HG03442 (cell line): ENCODE results near the gene COL9A1.
"Not testable (repeated sequence)": the region's sequence is repeated elsewhere in the genome, so short reads cannot be mapped to it uniquely, and the experiment has no call there.

ENCODE experiments used
- ATAC-seq: cut with Tn5 transposase; IDR thresholded peaks from one replicate; pipeline ENCODE4 v1.9.1; 2021; ENCODE audit warnings: mild to moderate bottlenecking, moderate library complexity; ENCODE audit not compliant: unreplicated experiment

COL9A1 gene

DNA sequence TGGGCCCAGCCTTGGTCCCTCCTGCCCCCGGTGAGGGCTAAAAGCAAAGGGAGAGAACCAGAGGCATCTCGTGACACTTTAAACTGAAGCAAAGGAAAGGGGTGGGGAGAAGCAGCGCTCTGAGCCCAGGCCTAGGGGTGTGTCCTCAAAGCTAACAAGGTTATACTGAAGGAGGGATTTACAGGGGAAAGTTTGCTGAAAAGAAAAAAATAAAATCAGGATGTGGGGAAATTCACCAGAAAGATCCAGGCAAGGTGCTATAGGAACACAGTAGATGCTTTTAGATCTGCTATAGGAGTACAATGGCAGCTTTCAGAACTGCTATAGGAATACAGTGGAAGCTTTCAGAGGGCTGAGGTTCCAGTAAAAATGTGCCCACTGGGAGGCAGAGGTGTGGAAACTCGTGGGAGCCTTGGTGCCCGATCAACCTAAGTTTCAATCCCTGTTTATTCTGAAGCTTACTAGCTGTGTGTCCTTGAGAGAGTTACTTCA is at the start of gene COL9A1:
TSS of gene COL9A1 (minus strand) at position 51 of the 492 bp plus-strand sequence. CDS start 160 bp downstream, outside the sequence.
- no peak for ATAC-seq

DNA sequence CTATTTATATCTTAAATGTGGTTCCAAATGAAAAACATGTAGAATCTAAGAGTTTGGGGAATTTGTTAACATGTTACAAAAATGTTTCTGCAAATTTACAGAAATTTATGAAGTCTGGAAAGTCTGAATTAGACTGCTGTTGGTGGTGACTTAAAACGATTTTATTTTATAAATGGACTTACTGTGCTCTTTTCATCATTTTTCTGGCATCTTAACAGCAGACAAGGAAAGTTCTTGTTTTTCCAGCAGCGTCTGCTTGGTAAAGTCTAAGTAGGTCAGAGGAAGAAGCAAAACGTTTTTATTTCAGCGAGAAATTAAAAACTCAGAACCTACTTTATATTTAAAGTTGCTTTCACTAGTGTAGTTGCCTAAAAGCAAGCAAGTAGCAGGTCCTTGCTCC is 48.6 kb upstream of the COL9A1 start:
- ATAC-seq: no peak

DNA sequence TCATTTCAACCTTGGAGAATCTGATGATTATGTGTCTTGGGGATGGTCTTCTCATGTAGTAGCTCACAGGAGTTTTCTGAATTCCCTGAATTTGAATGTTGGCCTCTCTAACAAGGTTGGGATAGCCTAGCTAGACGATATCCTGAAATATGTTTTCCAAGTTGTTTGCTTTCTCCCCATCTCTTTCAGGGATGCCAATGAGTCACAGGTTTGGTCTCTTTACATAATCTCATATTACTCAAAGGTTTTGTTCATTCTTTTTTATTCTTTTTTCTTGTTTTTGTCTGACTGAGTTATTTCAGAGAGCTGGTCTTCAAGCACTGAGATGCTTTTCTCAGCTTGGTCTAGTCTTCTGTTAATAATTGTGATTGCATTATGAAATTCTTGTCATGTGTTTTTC is 42.7 kb upstream of the COL9A1 start:
- no peak for ATAC-seq

DNA sequence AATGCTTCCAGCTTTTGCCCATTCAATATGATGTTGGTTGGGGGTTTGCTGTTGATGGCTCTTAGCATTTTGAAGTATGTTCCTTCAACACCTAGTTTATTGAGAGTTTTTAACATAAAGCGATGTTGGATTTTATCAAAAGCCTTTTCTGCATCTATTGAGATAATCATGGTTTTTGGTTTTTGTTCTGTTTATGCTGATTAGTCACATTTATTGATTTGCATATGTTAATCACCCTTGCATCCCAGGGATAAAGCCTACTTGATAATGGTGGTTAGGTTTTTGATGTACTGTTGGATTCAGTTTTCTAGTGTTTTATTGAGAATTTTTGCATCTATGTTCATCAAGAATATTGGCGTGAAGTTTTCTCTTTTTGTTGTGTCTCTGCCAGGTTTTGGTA is 40.4 kb upstream of the COL9A1 start:
- no peak for ATAC-seq

DNA sequence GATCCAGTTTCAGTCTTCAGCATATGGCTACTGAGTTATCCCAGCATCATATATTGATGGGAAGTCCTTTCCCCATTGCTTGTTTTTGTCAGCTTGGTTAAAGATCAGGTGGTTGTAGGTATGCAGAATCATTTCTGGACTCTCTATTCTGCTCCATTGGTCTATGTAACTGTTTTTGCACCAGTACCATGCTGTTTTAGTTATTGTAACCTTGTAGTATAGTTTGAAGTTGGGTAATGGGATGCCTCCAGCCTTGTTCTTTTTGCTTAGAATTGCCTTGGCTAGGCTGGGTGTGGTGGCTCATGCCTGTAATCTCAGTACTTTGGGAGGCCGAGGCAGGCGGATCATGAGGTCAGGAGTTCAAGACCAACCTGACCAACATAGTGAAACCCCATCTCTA is 36.9 kb upstream of the COL9A1 start:
- not testable (repeated sequence) for ATAC-seq

DNA sequence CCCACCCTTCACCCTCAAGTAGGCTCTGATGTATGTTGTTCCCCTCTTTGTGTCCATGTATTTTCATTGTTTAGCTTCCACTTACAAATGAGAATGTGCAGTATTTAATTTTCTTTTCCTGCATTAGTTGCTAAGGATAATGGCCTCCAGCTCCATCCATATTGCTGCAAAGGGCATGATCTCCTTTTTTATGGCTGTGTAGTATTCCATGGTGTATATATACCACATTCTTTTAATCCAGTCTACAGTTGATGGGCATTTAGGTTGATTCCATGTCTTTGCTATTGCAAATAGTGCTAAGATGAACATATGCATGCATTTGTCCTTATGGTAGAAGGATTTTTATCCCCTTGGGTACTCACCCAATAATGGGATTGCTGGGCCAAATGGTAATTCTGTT is 35.9 kb upstream of the COL9A1 start:
- ATAC-seq: no peak

DNA sequence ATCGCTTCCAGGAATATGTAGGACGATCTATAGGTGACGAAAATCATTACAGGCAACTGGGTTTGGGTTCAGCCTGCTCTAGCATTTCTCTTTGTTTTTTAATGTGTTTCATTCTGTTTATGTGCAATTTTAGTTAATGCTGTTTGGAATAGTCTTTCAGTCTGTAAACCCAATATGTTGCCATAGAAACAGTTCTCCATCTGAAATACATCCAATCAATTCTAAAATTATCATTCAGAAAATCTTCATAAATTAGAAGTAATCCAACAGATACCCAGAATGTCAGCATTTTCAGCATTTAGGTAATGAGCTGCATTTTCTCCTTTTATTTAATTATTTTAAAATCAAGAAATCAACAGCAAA is 34.8 kb upstream of the COL9A1 start:
- no peak for ATAC-seq

DNA sequence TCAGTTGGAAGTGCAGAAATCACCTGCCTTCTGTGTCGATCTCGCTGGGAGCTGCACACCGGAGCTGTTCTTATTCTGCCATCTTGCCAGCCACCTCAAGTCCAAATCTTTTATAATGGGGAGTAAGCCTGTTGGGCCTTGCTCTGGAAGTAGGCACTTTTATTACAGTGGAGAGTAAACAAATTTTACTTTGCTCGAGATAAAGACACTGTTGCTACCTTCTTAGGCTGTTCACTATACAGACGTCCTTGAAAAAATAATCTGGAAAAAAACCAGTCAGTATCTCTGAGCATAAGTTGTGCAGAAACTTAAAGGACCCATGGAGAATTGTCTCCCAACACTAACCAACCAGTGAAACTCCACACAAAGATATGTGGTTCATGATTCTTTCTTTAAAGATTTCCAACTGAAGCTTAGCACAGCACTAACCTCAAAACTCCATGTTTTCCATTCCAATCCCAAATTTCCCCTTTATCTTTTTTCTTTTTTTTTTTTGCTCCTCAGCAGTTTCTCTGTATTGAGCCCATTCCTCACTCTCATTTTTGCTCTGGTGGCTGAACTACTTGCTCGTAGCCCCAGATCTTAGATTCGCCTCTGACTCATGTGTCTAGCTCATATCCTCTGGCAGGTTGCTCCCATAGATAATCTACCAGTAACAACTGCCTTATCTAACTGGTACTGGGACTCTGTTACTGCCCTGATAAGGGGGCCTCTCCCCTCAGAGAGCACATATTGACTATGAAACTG is 34.3 kb upstream of the COL9A1 start:
- ATAC-seq: no peak

DNA sequence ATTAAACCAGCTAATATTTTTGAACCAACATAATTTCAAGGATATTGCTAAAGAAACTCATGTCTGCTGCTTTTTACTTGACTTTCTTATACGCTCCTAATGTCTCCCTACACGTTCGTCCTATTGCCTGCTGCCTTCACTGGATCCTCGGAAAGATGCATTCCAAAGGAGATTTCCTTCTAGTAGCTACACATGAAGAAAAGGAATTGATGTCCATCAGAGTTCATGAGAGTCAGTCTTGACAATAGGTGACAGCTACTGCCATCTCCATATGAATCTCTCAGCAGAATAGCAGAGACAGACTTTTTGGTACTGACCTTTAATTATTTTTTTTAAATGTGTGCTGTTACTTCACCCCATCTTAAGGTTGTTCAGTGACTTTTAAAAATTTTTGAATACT is 24.2 kb upstream of the COL9A1 start:
- no peak for ATAC-seq

DNA sequence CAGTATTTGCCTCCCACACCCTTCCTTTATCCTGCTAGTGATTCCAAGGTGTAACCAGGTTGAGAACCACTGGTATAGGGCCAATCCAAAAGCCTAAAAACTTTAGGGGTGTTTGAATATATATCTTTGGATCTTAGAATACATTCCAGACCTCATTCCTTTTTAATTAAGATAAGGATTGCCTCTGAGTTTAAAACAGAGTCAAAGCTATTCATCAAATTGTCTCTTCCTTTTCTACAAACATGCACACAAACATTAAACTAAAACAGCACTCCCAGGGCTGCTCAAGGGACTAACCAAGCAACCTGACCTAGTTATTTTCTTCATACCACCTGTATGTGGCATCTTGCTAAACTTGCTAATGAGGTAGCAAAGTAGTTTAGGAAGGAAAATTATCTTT is 22.1 kb upstream of the COL9A1 start:
- no peak for ATAC-seq

DNA sequence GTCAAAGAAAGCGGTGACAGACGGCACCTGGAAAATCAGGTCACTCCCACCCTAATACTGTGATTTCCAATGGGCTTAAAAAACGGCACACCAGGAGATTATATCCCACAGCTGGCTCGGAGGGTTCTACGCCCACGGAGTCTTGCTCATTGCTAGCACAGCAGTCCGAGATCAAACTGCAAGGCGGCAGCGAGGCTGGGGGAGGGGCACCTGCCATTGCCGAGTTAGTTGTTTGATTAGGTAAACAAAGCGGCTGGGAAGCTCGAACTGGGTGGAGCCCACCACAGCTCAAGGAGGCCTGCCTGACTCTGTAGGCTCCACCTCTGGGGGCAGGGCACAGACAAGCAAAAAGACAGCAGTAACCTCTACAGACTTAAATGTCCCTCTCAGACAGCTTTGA is 14.9 kb upstream of the COL9A1 start:
- ATAC-seq: not testable (repeated sequence)

DNA sequence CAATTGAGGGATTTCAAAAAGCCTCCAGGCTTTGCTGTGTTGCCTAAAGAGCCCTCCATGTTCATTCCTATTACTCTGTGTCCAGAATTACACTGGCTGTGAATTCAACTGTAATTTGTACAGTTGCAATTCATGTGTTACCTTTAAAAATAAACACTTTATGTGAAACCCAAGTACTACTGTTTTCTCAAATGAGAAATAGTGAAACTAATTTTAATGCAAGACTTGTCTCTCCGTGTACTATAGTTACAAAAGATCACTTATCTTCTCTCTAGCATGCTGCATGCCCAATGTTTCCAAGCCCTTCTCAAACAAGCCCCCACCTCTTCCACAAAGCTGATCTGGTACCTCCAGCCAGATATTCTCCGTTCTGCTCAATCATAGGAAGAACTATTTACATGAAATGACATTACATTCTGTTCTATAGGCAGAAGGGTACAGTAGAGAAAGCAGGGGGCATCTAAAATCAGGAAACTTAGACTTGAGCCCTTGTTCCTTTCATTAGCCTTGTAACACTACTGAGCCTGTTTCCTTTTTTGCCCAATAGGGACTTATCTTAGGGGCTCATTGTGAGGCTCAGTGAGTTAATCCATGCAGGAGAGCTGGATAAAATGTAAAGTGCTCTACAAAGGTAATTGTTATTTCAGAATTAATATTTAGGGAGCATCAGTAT is 12.3 kb upstream of the COL9A1 start:
- peak; percentile 53 for ATAC-seq

DNA sequence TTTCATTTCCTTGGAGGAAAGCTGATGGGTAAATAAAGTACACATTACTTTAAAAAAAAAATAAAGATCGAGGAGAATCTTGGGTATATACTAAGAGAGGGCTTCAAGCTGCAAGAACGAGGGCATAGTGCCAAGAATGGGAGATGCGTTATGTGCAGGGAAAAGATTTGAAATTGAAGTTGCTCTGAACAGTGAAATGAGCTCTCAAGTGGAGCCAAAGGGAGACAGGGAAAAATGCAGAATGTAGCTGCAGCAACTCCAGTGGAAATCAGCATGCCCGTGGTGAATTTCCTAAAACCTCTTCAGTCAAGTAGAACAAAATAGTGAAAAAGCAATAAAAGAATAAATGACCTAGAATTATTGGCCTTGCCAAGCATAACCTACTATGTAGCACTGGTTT is 11.4 kb upstream of the COL9A1 start:
- ATAC-seq: no peak

DNA sequence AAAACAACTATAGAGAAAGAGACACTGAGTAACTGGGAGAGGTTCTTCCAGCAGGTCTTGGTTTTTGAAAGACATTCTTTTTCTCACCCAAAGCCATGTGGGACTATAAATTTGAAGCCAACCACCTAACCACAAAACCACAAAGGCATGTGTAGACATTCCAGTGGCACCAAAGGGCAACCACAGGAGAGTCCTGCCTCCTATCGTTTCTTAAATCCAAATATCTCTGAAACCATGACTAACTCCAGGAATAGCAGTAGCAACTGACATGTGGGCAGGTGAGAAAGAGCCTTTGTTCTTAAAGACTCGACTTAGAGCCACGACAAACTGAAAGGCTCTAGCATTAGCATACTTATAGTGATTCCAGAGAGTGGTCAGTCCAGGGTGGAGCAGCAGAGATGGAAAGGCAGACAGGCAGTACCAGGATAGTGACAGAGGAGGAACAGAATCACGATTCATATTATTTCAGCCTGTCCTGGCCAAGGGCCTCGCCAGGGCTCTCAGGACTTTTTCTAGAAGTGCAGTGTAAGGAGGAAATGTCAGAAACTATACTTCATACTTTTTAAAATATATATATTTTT is 9.4 kb upstream of the COL9A1 start:
- ATAC-seq: peak; percentile 49

DNA sequence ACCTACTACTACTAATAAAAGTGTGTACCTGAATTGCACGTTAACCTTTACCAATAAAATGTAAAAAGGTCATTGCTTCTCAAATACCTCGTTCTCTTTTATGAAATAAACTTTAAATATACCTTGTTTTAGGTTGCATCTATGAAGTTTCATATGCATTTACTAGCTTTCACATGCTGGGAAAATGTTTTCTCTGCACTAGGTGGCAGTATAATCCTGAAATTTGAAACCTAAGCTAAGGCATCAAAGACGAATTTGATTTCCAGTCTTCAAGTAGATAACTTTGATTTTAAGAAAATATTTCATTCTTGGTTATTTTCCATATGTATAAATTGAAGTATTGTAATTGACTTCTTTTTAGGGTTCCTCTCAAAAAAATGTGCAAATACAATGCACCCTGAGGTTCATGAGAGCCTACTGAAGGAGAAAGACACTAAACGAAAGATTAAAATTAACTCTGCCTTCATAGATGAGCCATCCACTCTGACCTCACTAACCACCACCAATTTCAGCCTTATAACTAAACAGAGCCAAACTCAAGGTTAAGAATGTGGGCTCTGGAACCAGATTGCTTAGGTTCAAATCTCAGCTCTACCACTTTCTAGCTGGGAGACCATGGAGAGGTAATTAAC is 7.3 kb upstream of the COL9A1 start:
- no peak for ATAC-seq

DNA sequence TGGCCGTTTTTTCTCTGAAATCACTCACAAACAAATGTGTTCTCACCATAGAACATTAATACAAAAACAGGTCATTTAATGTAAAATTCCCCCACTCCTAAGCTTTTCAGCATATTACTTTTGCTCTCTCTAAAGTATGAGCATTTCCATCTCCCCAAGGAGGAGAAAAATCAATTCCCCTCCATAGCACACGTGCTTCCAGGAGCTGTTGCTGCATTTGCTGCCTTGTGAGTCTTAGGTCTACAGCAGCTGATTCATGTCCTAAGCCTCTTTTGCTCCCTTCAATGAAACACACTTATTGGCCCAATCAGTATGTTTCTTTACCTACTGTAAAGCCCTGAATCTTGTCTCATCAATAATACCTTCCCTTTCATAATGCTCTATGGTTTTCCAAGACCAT is 6.4 kb upstream of the COL9A1 start:
- ATAC-seq: no peak

DNA sequence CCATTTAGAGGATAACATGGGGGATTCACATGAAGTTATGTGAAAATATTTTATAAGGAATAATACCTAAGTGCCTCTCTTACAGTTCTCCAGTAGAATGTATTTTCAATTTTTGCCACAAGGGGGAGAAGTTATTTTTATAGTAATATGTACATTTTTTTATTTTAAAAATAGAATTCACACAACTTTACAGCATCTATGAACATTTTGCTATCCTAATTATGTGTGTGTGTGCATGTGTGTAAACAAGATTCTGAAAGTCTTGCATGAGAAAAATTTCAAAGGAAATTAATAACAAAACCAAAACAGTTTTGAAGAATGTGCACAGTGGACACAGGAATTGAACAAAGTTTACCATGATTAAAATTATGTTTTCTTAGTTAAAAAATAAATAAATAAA is 5.3 kb upstream of the COL9A1 start:
- not testable (repeated sequence) for ATAC-seq

DNA sequence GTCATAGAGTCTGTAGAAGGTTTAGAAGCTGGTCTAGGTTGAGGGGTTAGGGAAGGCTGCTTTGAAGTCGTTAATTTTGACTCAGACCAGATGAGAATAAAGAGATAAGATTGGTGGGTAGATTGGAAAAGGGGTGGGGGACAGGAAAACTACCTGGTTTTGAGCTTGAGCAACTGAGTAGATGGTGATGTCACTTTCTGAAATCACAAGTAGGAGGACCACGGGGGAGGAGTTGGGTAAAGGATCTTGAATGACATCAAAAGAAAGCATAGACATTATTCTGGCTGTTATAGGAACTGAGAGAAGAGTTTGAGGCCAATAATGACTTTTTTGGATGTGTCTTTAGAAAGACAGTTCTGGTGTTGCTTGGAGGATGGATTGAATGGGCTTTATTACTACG is 4.1 kb upstream of the COL9A1 start:
- no peak for ATAC-seq

DNA sequence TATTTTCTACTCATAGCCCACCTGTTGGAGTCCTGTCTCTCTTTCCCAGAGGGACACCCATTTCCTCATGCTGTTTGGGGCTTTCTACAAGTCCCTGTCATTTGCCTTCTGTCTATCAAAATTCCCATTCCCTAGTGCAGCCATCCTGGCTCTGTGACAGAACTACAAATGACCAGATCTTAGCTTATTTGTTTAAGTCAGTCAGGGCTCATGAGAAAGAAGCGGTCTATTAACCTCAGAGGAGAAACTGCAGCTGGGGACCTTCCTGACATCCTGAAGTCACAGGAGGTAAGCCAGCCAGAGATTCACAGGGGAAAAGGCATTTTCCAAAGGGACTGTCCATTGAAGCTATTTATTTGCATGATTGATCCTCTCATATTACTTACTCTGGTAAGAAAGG is 1.7 kb upstream of the COL9A1 start:
- no peak for ATAC-seq

DNA sequence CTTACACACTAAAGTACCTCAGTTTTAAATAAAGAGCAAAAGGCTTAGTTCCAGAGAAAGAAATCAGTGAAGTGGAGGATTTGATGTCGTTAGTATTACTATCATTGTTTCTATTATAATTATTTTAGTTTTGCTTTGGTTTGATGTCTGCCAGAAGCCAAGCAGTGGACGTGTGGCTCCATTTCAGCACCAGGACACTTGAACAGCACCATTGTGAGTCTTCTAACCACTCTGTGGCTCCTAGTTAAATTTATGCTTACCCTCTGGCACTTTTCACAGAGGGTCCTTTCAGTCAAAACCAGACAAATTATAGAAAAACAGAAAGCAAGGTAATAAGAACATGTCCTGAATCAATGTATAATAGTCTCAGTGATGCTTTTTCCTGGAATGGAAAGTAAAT is 3.4 kb downstream of the COL9A1 start:
- ATAC-seq: no peak

DNA sequence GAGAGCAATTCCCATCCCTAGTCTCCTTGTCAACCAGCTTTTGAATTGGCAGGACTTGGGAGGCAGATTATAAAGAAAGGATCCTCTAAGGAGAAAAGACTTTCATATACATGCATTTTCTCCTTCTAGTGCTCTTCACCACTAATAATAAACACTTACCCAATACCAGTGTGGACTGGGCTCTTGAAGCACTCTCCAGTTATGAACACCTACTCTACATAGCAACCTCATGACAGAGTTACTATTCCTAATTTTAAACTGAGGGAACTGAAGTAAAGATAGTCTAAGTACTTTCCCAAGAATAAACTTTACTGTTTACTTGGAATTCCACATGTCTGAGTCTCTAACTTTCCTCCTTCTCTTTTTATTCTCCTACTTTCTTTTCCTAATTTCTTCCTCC is 4.8 kb downstream of the COL9A1 start:
- ATAC-seq: no peak

DNA sequence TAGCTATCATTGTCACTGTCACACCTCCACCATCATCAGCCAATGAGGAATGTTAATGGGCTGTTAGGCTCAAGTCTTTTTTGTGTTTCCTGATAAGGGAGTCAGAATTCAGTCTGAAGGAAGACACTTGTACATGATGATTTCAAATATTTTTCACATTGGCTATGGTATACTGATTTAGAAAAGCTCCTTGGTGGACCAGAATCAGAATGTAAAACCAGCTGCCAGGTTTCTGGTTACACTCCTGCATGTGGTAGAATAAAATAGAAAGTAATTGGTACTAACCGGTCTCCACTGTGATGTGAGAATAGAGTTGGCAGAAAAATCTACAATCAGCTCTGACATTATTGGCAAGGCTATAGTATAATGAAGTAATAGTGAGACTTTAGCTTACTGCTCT is 10.7 kb downstream of the COL9A1 start:
- no peak for ATAC-seq
